ENCODE data around the gene C3orf70. TPM values are rescaled to one million over a fixed set of nuclear protein-coding genes. Genes with fewer than 3 reads are reported as not detected.

C3orf70 gene
- total RNA-seq, 6 experiments from 2014 or later: 0.06 to 0.69 (median 0.30) TPM

DNA sequence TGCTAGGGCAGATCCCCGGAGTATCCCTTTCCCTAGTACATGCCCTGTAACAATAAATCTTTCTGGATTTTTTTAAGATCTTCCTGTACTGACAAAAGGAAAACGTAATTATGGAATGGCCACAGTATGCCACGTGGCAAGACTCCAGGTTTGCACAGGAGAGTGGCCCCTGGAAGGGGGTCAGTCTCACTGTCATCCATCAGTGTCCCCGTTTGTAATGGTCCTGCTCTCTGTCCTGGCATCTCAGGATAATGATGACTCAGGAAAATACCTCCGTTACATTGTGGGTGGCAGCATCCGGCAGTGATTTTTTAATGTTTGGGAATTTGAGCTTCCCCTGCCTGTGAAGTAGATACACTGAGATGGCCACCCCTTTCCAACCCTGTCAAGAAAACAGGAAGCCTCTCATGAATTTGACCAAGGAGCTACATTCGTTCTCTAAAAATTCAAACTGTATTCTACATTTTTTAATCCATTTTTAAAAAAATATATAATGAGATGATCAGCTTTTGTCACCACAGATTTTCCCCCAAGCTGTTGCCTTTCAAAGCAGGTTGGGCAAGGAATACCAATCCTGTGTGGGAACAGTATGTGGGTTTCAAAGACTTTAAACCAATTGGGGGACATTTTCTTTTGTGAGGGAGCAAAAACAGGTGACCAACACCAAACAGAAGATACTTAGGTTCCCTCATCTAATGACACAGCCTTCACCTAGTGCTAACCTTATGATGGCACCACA is 110.4 kb downstream of the C3orf70 start:
- no peak overlapping the region for H3K27ac ChIP-seq
- H3K9me3 ChIP-seq: no peaks in the 10 kb centered on the region
- WGBS (ENCODE audit: insufficient coverage, low coverage, low lambda C conversion rate, missing lambda C conversion rate): 77% methylated on average over 5 of the region's 7 CpGs
- no peak for DNase-seq
- TF ChIP-seq, protein P1, sequence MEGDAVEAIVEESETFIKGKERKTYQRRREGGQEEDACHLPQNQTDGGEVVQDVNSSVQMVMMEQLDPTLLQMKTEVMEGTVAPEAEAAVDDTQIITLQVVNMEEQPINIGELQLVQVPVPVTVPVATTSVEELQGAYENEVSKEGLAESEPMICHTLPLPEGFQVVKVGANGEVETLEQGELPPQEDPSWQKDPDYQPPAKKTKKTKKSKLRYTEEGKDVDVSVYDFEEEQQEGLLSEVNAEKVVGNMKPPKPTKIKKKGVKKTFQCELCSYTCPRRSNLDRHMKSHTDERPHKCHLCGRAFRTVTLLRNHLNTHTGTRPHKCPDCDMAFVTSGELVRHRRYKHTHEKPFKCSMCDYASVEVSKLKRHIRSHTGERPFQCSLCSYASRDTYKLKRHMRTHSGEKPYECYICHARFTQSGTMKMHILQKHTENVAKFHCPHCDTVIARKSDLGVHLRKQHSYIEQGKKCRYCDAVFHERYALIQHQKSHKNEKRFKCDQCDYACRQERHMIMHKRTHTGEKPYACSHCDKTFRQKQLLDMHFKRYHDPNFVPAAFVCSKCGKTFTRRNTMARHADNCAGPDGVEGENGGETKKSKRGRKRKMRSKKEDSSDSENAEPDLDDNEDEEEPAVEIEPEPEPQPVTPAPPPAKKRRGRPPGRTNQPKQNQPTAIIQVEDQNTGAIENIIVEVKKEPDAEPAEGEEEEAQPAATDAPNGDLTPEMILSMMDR (IDR thresholded peaks at IDR 0.05): no peak
- TF ChIP-seq POLR2A (IDR thresholded peaks at IDR 0.05): no peak
- no peak overlapping the region for H3K4me3 ChIP-seq
- intact Hi-C loops (cut with DNase I): no loop called here
- peaks cover 0 to 12% (median 0%) of the 10 kb centered on the region in 4 donors for H3K4me1 ChIP-seq
- H3K27me3 ChIP-seq: no peaks in the 10 kb centered on the region
- no peak for ATAC-seq
- no peaks in the 10 kb centered on the region for H3K36me3 ChIP-seq

DNA sequence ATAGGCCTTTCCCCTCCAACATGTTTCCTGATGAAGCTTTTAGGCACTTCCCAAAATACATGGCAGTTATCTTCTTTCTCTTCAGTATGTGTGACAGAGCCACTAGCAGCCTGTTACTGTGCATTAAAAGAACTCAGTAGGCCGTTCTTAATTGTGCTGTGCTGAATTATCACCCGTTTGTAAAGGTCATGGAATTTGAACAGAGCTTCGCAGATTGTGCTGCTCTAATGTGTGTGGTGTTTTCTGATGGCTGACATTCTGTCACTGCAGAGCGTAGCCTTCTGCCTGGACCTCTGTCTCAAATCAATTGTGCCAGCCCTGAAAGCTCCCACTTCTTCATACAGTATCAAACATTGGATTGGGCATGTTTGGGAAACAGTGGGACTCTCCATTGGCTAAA is 111.3 kb downstream of the C3orf70 start:
- WGBS (ENCODE audit: insufficient coverage, low coverage, low lambda C conversion rate, missing lambda C conversion rate): 90% methylated on average over 2 of the region's 4 CpGs
- Histone ChIP-seq H3K4me3 (no peak overlapping the region), H3K27ac (no peak overlapping the region), H3K4me1 (peaks cover 0 to 12% (median 0%) of the 10 kb centered on the region in 4 donors), H3K9me3 (no peaks in the 10 kb centered on the region), H3K36me3 (no peaks in the 10 kb centered on the region), H3K27me3 (no peaks in the 10 kb centered on the region)
- intact Hi-C loops (cut with DNase I): no loop called here
- ATAC-seq (no peak), DNase-seq (no peak)
- TF ChIP-seq, protein P1 (IDR thresholded peaks at IDR 0.05): no peak
- TF ChIP-seq POLR2A (IDR thresholded peaks at IDR 0.05): no peak

DNA sequence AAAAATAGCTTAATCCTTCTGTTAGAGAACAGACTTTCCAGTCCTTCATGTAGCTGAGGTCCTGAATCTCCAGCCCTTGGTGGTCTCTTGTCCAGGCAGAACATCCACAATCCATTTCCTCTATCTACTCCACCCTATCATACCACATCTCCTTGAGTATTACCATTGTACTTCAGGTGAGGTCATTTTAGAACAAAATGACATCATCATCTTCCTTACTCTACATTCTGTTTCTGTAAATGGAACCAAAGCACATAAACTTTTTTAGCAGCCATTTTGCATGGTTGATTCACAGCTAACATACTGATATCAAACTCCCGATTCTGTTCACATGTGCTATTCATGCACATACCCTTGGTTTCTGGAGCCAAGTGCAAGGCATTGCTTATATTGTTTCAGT is 112.4 kb downstream of the C3orf70 start:
- DNase-seq (no peak), ATAC-seq (no peak)
- WGBS (ENCODE audit: insufficient coverage, low coverage, low lambda C conversion rate, missing lambda C conversion rate): 100% methylated on average over 1 of the region's 1 CpG
- H3K4me3 ChIP-seq: no peak overlapping the region
- TF ChIP-seq POLR2A (IDR thresholded peaks at IDR 0.05): no peak
- TF ChIP-seq, protein P1 (IDR thresholded peaks at IDR 0.05): no peak
- no peak overlapping the region for H3K27ac ChIP-seq
- no peaks in the 10 kb centered on the region for H3K27me3 ChIP-seq
- no peaks in the 10 kb centered on the region for H3K36me3 ChIP-seq
- peaks cover 0 to 4% (median 0%) of the 10 kb centered on the region in 4 donors for H3K4me1 ChIP-seq
- intact Hi-C loops (cut with DNase I): no loop called here
- no peaks in the 10 kb centered on the region for H3K9me3 ChIP-seq

DNA sequence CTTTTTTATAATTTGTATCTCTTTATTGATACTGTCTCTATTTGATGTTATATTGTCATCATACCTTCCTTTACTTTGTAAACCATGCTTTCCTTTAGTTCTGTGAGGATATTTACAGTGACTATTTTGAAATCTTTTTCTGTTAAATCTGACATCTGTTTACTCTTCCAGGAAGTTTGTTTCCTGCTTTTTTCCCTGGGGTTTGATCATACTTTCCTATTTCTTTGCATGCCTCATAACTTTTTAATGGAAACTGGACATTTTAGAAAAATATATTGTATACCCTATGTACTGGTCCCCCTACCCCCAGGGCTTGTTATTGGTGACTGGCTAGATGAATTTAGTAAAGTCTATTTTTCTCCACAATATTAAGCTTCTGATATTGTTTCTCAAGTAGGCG is 115.1 kb downstream of the C3orf70 start:
- no peak overlapping the region for H3K27ac ChIP-seq
- H3K4me3 ChIP-seq: no peak overlapping the region
- ATAC-seq (no peak), DNase-seq (no peak)
- no peaks in the 10 kb centered on the region for H3K27me3 ChIP-seq
- no peaks in the 10 kb centered on the region for H3K4me1 ChIP-seq
- WGBS (ENCODE audit: insufficient coverage, low coverage, low lambda C conversion rate, missing lambda C conversion rate): 100% methylated on average over 1 of the region's 1 CpG
- H3K9me3 ChIP-seq: no peaks in the 10 kb centered on the region
- TF ChIP-seq, protein P1 (IDR thresholded peaks at IDR 0.05): no peak
- no peak for TF ChIP-seq POLR2A (IDR thresholded peaks at IDR 0.05)
- H3K36me3 ChIP-seq: no peaks in the 10 kb centered on the region
- intact Hi-C loops (cut with DNase I): no loop called here

Data from right lobe of liver (tissue), 6 donors.